OCI-LY1 (cell line): ENCODE measurements around the gene FRAS1.

Experiments
- EZH2 ChIP-seq: fragments of 200-600 bp; sonication (generic), shearing (Covaris generic); IDR thresholded peaks from 2 replicates; pipeline ENCODE4 v1.8.0; 2017; ENCODE audit warnings: borderline replicate concordance, mixed run types, mild to moderate bottlenecking, antibody characterized with exemption, low read length, moderate library complexity, mixed read lengths
- TF ChIP-seq, protein P1 (sequence below): fragments of 200-600 bp; sonication (generic), shearing (Covaris generic); IDR thresholded peaks from 2 replicates; pipeline ENCODE4 v1.5.1; 2017; ENCODE audit warnings: mild to moderate bottlenecking, antibody characterized with exemption, low read length, moderate library complexity, mixed read lengths

DNA sequence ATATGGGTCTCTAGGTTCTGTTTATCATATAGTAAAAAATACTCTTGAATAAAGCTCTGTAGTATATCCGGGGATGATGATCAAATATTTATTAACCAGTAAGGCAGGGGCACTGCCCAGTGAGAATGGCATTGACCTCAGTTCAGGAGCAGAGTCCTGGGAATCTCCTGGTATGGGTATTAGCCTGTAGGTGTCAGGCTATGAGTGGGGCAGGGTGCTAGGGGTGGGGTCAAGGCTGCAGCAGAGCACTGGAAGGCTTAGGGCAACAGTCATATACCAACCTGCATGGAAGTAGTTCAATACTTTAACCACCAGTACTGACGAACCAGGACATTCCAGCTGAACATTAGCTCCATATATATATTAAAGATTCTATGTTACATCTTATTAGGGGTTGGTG is 274.1 kb downstream of the FRAS1 start:
- TF ChIP-seq, protein P1, sequence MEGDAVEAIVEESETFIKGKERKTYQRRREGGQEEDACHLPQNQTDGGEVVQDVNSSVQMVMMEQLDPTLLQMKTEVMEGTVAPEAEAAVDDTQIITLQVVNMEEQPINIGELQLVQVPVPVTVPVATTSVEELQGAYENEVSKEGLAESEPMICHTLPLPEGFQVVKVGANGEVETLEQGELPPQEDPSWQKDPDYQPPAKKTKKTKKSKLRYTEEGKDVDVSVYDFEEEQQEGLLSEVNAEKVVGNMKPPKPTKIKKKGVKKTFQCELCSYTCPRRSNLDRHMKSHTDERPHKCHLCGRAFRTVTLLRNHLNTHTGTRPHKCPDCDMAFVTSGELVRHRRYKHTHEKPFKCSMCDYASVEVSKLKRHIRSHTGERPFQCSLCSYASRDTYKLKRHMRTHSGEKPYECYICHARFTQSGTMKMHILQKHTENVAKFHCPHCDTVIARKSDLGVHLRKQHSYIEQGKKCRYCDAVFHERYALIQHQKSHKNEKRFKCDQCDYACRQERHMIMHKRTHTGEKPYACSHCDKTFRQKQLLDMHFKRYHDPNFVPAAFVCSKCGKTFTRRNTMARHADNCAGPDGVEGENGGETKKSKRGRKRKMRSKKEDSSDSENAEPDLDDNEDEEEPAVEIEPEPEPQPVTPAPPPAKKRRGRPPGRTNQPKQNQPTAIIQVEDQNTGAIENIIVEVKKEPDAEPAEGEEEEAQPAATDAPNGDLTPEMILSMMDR = no peak
- no peak for TF ChIP-seq EZH2
